HuH-7.5 (cell line): ENCODE measurements around the gene DGKD.

ENCODE experiments used
- DNase-seq: peaks from one replicate; pipeline ENCODE4 v3.0.0; 2011; ENCODE audit warnings: low spot score

Gene DGKD

GRCh38 chr2:233429175-233429897, 75.0 kb downstream of the DGKD start:
- DNase-seq, result no peak

DNA sequence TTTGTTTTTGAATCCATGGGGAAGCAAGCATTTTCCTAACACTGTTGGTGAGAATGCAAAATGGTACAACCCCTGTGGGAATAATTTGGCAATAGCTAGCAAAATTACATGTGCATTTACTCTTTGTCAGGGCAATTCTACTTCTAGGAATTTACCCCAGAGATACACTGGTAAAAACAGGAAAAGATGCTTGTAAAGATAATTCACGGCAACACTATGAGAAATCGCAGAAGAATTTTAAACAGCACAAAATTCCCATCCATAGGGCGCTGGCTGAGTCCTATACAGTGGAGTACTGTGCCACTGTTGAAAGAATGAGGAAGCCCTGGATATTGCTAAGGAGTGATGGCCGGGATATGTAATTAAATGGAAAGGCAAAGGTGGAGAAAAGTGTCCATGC, 75.8 kb downstream of the DGKD start:
- DNase-seq, result no peak

- no peak for DNase-seq
Observed at GRCh38 chr2:233430651-233431050, 76.4 kb downstream of the DGKD start.

DNA sequence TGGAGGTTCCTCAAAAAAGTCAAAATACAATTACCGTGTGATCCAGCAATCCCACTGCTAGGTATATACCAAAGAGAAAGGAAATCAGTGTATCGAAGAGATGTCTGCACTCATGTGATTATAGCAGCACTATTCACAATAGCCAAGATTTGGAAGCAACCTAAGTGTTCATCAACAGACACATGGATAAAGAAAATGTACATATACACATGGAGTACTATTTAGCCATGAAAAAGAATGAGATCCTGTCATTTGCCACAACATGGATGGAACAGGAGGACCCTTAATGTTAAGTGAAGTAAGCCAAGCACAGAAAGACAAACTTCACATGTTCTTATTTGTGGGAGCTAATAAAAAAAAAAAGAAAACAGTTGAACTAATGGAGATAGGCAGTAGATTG, 78.7 kb downstream of the DGKD start:
- DNase-seq, result no peak

DNA sequence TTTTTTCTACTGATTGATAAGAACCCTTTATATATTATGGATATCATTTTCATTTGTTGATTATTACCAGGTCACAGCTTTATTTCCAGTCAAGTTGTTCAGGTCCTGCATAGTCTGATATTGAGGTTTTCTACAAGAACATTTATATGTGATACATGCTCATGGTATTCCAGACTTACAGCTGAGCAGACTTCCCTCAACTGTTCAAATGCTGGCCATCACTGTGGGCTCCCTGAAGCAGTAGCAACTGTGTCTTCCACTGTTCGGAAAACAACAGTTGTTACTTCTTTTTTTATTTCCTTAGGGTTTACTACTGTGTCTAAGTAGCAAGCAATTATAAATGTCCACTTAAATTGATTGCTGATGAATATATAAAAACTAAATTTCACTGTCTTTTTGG, 79.5 kb downstream of the DGKD start:
- no peak for DNase-seq

GRCh38 chr2:233434666-233435330, 80.5 kb downstream of the DGKD start:
- no peak for DNase-seq

- DNase-seq, result no peak
Observed at GRCh38 chr2:233435436-233436190, 81.3 kb downstream of the DGKD start.

DNA sequence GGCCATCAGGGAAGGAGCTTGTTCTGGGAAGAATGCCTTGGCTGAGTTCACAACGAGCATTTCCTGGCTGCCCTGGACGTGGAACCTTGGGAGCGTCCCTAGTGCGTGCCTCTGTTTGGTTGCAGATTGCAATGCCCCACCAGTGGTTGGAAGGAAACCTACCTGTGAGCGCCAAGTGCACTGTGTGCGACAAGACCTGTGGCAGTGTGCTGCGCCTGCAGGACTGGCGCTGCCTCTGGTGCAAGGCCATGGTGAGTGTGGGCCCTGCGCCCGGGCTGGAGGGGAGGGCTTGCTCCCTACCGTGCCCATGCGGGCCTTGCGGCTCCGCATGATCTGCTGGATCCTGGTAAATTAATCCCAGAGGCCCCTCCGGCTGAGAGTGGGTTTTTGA, 81.9 kb downstream of the DGKD start:
- DNase-seq, result no peak

- no peak for DNase-seq
Observed at GRCh38 chr2:233436691-233437438, 82.6 kb downstream of the DGKD start.

GRCh38 chr2:233437439-233437955, 83.2 kb downstream of the DGKD start:
- DNase-seq, result no peak

GRCh38 chr2:233438573-233439147, 84.4 kb downstream of the DGKD start:
- no peak for DNase-seq

DNA sequence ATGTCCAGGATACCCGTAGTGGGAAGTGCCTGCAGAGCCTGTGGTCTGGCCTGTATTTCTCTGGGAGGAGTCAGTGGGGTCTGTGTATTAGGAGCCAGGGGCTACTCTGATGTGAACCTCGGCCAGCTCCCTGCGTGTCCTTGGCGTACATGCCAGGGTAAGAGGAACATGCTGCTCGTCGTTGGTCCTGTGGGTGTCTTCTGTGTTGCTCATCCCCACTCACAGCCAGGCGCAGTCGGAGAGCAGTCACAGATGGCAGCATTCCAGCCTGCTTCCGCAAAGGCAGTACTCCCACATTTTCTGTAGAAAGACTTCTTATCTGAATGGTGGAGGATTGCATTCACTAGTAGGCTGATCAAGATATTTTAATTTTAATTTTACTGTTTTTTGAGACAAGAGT, 84.9 kb downstream of the DGKD start:
- DNase-seq, result no peak

- no peak for DNase-seq
Observed at GRCh38 chr2:233440314-233440713, 86.0 kb downstream of the DGKD start.

GRCh38 chr2:233440714-233441113, 86.4 kb downstream of the DGKD start:
- DNase-seq, result no peak

DNA sequence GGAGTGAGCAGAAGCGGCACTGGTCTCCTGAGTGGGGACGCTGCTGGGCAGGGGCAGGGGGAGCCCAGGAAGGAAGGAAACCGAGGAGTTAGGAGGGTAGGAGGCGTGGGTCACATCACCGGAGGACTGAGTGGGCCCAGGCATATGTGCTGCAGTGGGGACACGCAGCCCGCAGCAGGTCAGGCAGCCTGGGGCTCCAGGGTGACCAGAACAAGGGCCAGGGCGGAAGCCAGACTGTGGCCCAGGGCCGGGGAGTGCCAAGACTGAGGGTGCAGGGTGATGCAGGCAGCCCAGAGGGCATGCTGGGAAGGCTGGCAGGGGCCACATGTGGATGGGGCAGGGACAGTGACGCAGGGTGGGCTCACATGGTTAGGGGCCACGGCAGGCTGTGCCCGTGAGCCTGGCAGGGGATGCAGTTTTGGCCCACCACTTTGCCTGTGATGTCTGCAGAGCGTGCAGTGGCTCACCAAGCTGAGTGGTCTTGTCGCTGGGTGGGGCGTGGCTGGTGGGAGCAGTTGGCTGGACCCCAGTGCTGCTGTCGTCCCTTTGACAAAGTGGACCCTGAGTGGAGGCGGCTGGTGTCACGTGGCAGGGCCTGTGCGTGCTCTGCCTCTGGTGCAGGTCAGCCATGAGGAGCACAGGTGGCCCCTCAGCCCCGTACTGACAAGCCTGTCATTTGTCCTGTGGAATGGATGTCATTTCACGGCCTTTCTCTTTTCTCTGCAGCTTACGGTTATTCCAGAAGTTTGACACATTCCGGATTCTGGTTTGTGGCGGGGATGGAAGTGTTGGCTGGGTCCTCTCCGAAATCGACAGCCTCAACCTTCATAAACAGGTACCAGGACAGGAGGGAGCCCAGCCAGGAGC, 87.1 kb downstream of the DGKD start:
- no peak for DNase-seq

DNA sequence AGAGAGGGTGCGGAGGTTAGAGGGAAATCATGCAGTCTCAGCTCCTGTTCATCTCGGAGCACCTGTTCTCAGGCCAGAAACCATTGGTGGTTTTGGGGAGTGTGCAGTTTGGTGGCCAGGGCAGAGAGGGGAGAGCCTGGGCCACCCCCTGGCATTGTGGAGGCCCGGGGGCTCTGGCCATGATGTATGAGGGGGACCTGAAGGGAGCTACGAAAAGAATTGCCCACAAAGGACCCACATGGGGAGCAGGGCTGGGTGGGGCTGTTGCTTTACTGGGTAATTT, 87.7 kb downstream of the DGKD start:
- no peak for DNase-seq

- DNase-seq, result peak; percentile 96
Observed at GRCh38 chr2:233443511-233444183, 89.4 kb downstream of the DGKD start.

GRCh38 chr2:233444501-233444900, 90.2 kb downstream of the DGKD start:
- DNase-seq, result no peak

DNA sequence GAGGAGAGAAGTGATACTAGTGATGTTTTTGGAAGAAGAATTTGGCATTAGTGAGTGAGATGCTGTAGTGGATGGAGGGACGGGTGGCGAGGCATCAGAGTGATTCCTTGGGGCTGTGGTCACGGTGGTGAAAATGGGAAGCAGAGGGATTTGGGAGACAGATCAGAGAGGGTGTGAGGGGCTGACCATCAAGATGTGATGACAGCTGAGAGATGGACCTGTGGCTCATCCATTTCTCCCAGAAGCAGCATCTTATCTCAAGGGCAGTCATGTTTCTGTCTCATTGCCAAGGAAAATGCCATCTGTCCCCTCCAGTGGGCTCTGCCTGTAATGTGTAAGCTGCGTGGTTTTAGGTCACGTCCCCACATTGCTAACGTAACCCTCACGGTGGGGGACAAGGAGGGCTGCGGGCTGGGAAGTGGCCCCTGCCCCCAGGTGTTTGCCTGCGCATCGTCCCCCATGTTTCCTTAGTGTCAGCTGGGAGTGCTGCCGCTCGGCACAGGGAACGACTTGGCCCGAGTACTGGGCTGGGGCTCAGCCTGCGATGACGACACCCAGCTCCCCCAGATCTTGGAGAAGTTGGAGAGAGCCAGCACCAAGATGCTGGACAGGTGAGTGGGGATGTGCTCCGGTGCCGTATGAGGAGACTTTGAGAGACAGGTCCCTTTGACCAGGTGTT, 91.0 kb downstream of the DGKD start:
- no peak for DNase-seq

- DNase-seq, result no peak
Observed at GRCh38 chr2:233446121-233446520, 91.8 kb downstream of the DGKD start.
